KMS-11 (cell line): ENCODE results near the gene KCNA5.

Experiments used
- H2AFZ ChIP-seq: fragments of 200-600 bp; sonication (generic); 2 replicates; pipeline ENCODE4 v1.6.1; 2016; ENCODE audit warnings: antibody characterized with exemption, mixed run types, low read depth
- H3K27ac ChIP-seq: fragments of 200-600 bp; sonication (generic); 2 replicates; pipeline ENCODE4 v1.6.1; 2016; ENCODE audit warnings: mild to moderate bottlenecking, mixed run types
- H3K27me3 ChIP-seq: fragments of 200-600 bp; sonication (generic); 2 replicates; pipeline ENCODE4 v1.6.1; 2017; ENCODE audit warnings: mild to moderate bottlenecking, low read depth, mixed run types, moderate library complexity; ENCODE audit not compliant: insufficient read depth
- H3K36me3 ChIP-seq: fragments of 200-600 bp; sonication (generic); 2 replicates; pipeline ENCODE4 v1.6.1; 2017; ENCODE audit warnings: mild to moderate bottlenecking, mixed run types; ENCODE audit not compliant: insufficient read depth
- H3K4me1 ChIP-seq: fragments of 200-600 bp; sonication (generic); 2 replicates; pipeline ENCODE4 v1.6.1; 2016; ENCODE audit warnings: mild to moderate bottlenecking, low read depth, mixed run types; ENCODE audit not compliant: poor library complexity, severe bottlenecking
- H3K4me2 ChIP-seq: fragments of 200-600 bp; sonication (generic); 2 replicates; pipeline ENCODE4 v1.7.0; 2016; ENCODE audit warnings: mild to moderate bottlenecking, mixed run types
- H3K4me3 ChIP-seq: fragments of 200-600 bp; sonication (generic); IDR thresholded peaks from 2 replicates; pipeline ENCODE4 v1.6.1; 2017; ENCODE audit warnings: low read depth, low read length, mixed read lengths; ENCODE audit not compliant: insufficient read depth
- H3K79me2 ChIP-seq: fragments of 200-600 bp; sonication (generic); 2 replicates; pipeline ENCODE4 v1.6.1; 2016; ENCODE audit warnings: low read depth, mixed run types; ENCODE audit not compliant: insufficient read depth
- H3K9ac ChIP-seq: fragments of 200-600 bp; sonication (generic); 2 replicates; pipeline ENCODE4 v1.6.1; 2016; ENCODE audit warnings: mild to moderate bottlenecking, mixed run types
- H4K20me1 ChIP-seq: fragments of 200-600 bp; sonication (generic); 2 replicates; pipeline ENCODE4 v1.6.1; 2016; ENCODE audit warnings: mild to moderate bottlenecking, mixed run types; ENCODE audit not compliant: insufficient read depth
- CTCF ChIP-seq: fragments of 200-600 bp; sonication (generic); conservative IDR thresholded peaks from 2 replicates; pipeline ENCODE4 v1.6.1; 2017; ENCODE audit warnings: low read depth, mild to moderate bottlenecking, antibody characterized with exemption, low read length, moderate library complexity, mixed read lengths

Gene KCNA5

GRCh38 chr12:5000204-5000603 is 43.5 kb upstream of the KCNA5 start:
- Histone ChIP-seq H3K4me3 (no peak overlapping the region), H2AFZ (no peak overlapping the region)

GRCh38 chr12:5000658-5001385 is 42.9 kb upstream of the KCNA5 start:
- TF ChIP-seq CTCF, result no peak
- Histone ChIP-seq H3K27ac (no peak overlapping the region), H3K9ac (no peak overlapping the region)

More at GRCh38 chr12:5000204-5000603, 43.5 kb upstream of the KCNA5 start:
- H3K9ac ChIP-seq, result no peak overlapping the region
- no peaks in the 10 kb centered on the region for H3K36me3 ChIP-seq
- H3K27me3 ChIP-seq, result no peaks in the 10 kb centered on the region
- H3K27ac ChIP-seq, result no peak overlapping the region
- no peaks in the 10 kb centered on the region for H3K79me2 ChIP-seq
- H3K4me1 ChIP-seq, result no peaks in the 10 kb centered on the region
- no peaks in the 10 kb centered on the region for H4K20me1 ChIP-seq
- H3K4me2 ChIP-seq, result no peak overlapping the region
- TF ChIP-seq CTCF, result no peak

GRCh38 chr12:5003025-5003666 is 40.5 kb upstream of the KCNA5 start:
- Histone ChIP-seq H3K27ac (no peak overlapping the region), H2AFZ (peak overlapping the region; percentile 47; the same call in 1 of the 2 replicates), H3K9ac (no peak overlapping the region), H3K4me1 (no peaks in the 10 kb centered on the region), H4K20me1 (no peaks in the 10 kb centered on the region), H3K27me3 (no peaks in the 10 kb centered on the region), H3K4me2 (no peak overlapping the region), H3K36me3 (no peaks in the 10 kb centered on the region), H3K79me2 (no peaks in the 10 kb centered on the region), H3K4me3 (no peak overlapping the region)
- TF ChIP-seq CTCF, result peak; percentile 83

More at GRCh38 chr12:5000658-5001385, 42.9 kb upstream of the KCNA5 start:
- H3K27me3 ChIP-seq, result no peaks in the 10 kb centered on the region
- H3K79me2 ChIP-seq, result no peaks in the 10 kb centered on the region
- H4K20me1 ChIP-seq, result no peaks in the 10 kb centered on the region
- no peak overlapping the region for H3K4me2 ChIP-seq
- H3K4me3 ChIP-seq, result no peak overlapping the region
- no peaks in the 10 kb centered on the region for H3K4me1 ChIP-seq
- no peak overlapping the region for H2AFZ ChIP-seq
- no peaks in the 10 kb centered on the region for H3K36me3 ChIP-seq

GRCh38 chr12:5008661-5009060 is 35.0 kb upstream of the KCNA5 start:
- Histone ChIP-seq H3K9ac (no peak overlapping the region), H2AFZ (no peak overlapping the region), H3K27ac (no peak overlapping the region), H3K27me3 (no peaks in the 10 kb centered on the region), H3K79me2 (no peaks in the 10 kb centered on the region), H3K36me3 (no peaks in the 10 kb centered on the region), H4K20me1 (no peaks in the 10 kb centered on the region), H3K4me1 (no peaks in the 10 kb centered on the region), H3K4me2 (no peak overlapping the region), H3K4me3 (no peak overlapping the region)
- no peak for TF ChIP-seq CTCF
